ENCODE data around the gene CRKL. TPM values are rescaled to one million over a fixed set of nuclear protein-coding genes. Genes with fewer than 3 reads are reported as not detected.
"Not testable (repeated sequence)": the region's sequence is repeated elsewhere in the genome, so short reads cannot be mapped to it uniquely, and the experiment has no call there.

CRKL gene
- polyA plus RNA-seq, 2 of the 4 experiments (the other 2 are of a cell fraction) = 21.4 to 22.8 TPM

DNA sequence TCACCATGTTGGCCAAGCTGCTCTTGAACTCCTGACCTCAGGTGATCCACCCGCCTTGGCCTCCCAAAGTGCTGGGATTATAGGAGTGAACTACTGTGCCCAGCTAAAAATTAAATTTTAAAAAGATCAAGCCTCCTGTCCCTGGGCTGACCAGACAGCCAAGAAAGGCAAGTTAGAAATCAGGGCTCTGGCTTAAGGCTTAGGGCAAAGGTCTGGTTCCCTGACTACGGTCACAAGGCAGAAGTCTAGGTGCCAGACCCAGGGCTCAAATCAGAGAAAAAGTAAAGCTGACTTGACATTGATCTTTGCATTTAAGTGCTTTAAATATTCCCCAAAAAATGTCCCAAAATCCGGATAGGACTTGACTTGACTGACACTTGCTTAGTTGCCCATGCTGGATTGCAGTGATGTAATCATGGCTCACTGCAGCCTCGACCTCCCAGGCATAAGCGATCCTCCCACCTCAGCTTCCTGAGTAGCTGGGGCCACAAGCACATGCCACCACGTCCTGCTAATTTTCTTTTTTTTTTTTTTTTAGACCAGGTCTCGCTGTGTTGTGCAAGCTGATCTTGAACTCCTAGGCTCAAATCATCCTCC is 17.3 kb upstream of the CRKL start:
- DNase-seq (ENCODE audit: low read depth in 1 of 2, low spot score in 1 of 2) = no peak
- H3K4me1 ChIP-seq = peaks cover 9% of the 10 kb centered on the region
- TF ChIP-seq HOXA7 (CRISPR knock-in tag; IDR thresholded peaks at IDR 0.05) = no peak
- TF ChIP-seq CHD2 (IDR thresholded peaks at IDR 0.05; ENCODE audit: low read length, partially characterized antibody) = no peak
- TF ChIP-seq HOXB13 (CRISPR knock-in tag; IDR thresholded peaks at IDR 0.05; ENCODE audit: low read depth) = no peak
- TF ChIP-seq, protein P1, sequence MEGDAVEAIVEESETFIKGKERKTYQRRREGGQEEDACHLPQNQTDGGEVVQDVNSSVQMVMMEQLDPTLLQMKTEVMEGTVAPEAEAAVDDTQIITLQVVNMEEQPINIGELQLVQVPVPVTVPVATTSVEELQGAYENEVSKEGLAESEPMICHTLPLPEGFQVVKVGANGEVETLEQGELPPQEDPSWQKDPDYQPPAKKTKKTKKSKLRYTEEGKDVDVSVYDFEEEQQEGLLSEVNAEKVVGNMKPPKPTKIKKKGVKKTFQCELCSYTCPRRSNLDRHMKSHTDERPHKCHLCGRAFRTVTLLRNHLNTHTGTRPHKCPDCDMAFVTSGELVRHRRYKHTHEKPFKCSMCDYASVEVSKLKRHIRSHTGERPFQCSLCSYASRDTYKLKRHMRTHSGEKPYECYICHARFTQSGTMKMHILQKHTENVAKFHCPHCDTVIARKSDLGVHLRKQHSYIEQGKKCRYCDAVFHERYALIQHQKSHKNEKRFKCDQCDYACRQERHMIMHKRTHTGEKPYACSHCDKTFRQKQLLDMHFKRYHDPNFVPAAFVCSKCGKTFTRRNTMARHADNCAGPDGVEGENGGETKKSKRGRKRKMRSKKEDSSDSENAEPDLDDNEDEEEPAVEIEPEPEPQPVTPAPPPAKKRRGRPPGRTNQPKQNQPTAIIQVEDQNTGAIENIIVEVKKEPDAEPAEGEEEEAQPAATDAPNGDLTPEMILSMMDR (IDR thresholded peaks at IDR 0.05) = no peak
- no peak for TF ChIP-seq RAD21 (conservative IDR thresholded peaks at IDR 0.05 in 1 of 2, IDR thresholded peaks at IDR 0.05 in 1 of 2)
- no peak for TF ChIP-seq CBX8 (IDR thresholded peaks at IDR 0.05)
- TF ChIP-seq RARB (CRISPR knock-in tag; IDR thresholded peaks at IDR 0.05) = no peak
- TF ChIP-seq MAZ (IDR thresholded peaks at IDR 0.05; ENCODE audit: borderline replicate concordance, low read depth, low read length) = no peak
- no peak for TF ChIP-seq RCOR1 (IDR thresholded peaks at IDR 0.05; ENCODE audit: low read depth, low read length)
- no peak for TF ChIP-seq TP53 (CRISPR knock-in tag; IDR thresholded peaks at IDR 0.05)
- TF ChIP-seq HOXB5 (CRISPR knock-in tag; IDR thresholded peaks at IDR 0.05) = no peak
- TF ChIP-seq SREBF2 (IDR thresholded peaks at IDR 0.05) = no peak
- TF ChIP-seq CHD4 (IDR thresholded peaks at IDR 0.05; ENCODE audit: borderline replicate concordance) = no peak
- TF ChIP-seq ZNF302 (CRISPR knock-in tag; IDR thresholded peaks at IDR 0.05) = no peak
- no peak for TF ChIP-seq ZSCAN20 (CRISPR knock-in tag; IDR thresholded peaks at IDR 0.05)
- POLR2A ChIA-PET = no interaction called here
- WGBS (ENCODE audit: missing lambda C conversion rate) = 68% methylated on average over 7 of the region's 7 CpGs
- H3K27ac ChIP-seq = no peak overlapping the region
- H3K4me2 ChIP-seq = no peak overlapping the region
- CTCF ChIA-PET = interaction anchor here (0.6 to 5.9 kb wide), 4 partner anchors 10 to 61 kb away, joined by 3 to 32 read pairs (median 4); no protein-coding TSS in a partner anchor
- FAIRE-seq = no peak
- ATAC-seq = no peak
- no peak overlapping the region for H3K4me3 ChIP-seq
- H3K9me3 ChIP-seq = no peaks in the 10 kb centered on the region

DNA sequence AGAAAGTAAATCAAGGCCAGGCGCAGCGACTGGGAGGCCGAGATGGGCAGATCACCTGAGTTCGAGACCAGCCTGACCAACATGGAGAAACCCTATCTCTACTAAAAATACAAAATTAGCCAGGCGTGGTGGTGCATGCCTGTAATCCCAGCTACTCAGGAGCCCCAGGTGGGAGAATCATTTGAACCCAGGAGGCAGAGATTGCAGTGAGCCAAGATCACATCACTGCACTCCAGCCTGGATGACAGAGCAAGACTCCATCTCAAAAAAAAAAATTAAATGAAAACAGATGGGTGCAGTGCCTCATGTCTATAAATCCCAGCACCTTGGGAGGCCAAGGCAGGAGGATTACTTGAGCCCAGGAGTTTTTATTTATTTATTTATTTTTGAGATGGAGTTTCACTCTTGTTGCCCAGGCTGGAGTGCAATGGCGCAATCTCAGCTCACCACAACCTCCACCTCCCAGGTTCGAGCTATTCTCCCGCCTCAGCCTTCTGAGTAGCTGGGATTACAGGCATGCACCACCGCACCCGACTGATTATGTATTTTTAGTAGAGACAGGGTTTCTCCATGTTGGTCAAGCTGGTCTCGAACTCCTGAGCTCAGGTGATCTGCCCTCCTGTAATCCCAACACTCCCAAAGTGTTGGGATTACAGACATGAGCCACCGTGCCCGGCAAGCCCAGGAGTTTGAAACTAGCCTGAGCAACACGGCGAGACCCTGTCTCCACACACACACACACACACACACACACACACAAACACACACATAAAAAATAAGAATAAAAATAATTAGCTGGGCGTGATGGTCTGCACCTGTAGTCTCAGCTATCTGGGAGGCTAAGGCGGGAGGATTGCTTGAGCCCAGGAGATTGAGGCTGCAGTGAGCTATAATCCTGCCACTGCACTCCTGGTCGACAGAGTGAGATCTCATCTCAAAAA is 15.8 kb upstream of the CRKL start:
- ChIA-PET CTCF (interaction anchor here (5.9 kb wide), 1 partner anchor 16 kb away, joined by 32 read pairs; no protein-coding TSS in a partner anchor), POLR2A (interaction anchor here (0.6 kb wide), 1 partner anchor 16 kb away, joined by 3 read pairs; the partner anchor contains the start of gene CRKL)
- not testable (repeated sequence) for H3K27ac ChIP-seq; DNase-seq (ENCODE audit: low read depth in 1 of 2, low spot score in 1 of 2); H3K4me3 ChIP-seq; ATAC-seq; H3K4me2 ChIP-seq; H3K9me3 ChIP-seq; FAIRE-seq
- peaks cover 23% of the 10 kb centered on the region for H3K4me1 ChIP-seq
- 90% methylated on average over 18 of the region's 18 CpGs for WGBS (ENCODE audit: missing lambda C conversion rate)

DNA sequence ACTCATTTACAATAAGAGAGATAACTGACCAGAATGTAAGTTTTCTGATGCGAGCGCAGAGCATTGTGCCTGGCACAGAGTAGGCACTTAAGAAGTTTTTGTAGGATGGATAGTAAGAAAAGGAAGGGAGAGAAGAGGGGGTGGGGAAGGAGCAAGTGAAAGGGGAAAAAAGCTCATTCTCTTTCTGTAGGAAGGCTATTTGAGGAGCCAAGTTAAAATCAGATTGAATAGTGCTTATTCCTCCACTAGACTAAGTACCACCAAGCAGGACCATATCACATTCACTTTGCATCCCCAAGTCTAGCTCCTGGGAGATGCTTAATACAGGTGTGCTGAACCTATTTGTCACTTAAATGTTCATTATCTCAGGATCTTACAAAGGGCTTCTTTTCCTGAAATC is 14.1 kb upstream of the CRKL start:
- no peak for DNase-seq (ENCODE audit: low read depth in 1 of 2, low spot score in 1 of 2)
- no peaks in the 10 kb centered on the region for H3K9me3 ChIP-seq
- 0 out of 6 replicates have a peak overlapping the region, but pooled peaks of 1 of the 2 experiments have one; percentile 39 for H3K27ac ChIP-seq
- H3K4me1 ChIP-seq = peaks cover 23% of the 10 kb centered on the region
- ChIA-PET CTCF (interaction anchor here (0.7 to 5.0 kb wide), 3 partner anchors 13 to 30 kb away, joined by 3 to 31 read pairs (median 27); partner anchors contain the start of gene CRKL), POLR2A (no interaction called here)
- no peak for ATAC-seq
- WGBS (ENCODE audit: missing lambda C conversion rate) = 95% methylated on average over 2 of the region's 2 CpGs
- no peak for FAIRE-seq
- no peak overlapping the region for H3K4me3 ChIP-seq
- H3K4me2 ChIP-seq = no peak overlapping the region
- TF ChIP-seq CBX2 (IDR thresholded peaks at IDR 0.05; ENCODE audit: borderline replicate concordance, low read depth) (no peak), KDM5A (IDR thresholded peaks at IDR 0.05) (no peak), CHD2 (IDR thresholded peaks at IDR 0.05; ENCODE audit: low read length, partially characterized antibody) (no peak), EP300 (IDR thresholded peaks at IDR 0.05) (no peak), EHF (CRISPR knock-in tag; IDR thresholded peaks at IDR 0.05) (no peak)
- TF ChIP-seq, protein P2, sequence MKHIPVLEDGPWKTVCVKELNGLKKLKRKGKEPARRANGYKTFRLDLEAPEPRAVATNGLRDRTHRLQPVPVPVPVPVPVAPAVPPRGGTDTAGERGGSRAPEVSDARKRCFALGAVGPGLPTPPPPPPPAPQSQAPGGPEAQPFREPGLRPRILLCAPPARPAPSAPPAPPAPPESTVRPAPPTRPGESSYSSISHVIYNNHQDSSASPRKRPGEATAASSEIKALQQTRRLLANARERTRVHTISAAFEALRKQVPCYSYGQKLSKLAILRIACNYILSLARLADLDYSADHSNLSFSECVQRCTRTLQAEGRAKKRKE (CRISPR knock-in tag; IDR thresholded peaks at IDR 0.05; ENCODE audit: low read depth) = no peak
- TF ChIP-seq, protein P3, sequence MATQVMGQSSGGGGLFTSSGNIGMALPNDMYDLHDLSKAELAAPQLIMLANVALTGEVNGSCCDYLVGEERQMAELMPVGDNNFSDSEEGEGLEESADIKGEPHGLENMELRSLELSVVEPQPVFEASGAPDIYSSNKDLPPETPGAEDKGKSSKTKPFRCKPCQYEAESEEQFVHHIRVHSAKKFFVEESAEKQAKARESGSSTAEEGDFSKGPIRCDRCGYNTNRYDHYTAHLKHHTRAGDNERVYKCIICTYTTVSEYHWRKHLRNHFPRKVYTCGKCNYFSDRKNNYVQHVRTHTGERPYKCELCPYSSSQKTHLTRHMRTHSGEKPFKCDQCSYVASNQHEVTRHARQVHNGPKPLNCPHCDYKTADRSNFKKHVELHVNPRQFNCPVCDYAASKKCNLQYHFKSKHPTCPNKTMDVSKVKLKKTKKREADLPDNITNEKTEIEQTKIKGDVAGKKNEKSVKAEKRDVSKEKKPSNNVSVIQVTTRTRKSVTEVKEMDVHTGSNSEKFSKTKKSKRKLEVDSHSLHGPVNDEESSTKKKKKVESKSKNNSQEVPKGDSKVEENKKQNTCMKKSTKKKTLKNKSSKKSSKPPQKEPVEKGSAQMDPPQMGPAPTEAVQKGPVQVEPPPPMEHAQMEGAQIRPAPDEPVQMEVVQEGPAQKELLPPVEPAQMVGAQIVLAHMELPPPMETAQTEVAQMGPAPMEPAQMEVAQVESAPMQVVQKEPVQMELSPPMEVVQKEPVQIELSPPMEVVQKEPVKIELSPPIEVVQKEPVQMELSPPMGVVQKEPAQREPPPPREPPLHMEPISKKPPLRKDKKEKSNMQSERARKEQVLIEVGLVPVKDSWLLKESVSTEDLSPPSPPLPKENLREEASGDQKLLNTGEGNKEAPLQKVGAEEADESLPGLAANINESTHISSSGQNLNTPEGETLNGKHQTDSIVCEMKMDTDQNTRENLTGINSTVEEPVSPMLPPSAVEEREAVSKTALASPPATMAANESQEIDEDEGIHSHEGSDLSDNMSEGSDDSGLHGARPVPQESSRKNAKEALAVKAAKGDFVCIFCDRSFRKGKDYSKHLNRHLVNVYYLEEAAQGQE (IDR thresholded peaks at IDR 0.05) = no peak

Data from A549 (cell line).